COR-L47 (cell line): ENCODE results near the gene ZC3H12A.

ENCODE experiments used
- DNase-seq: peaks from one replicate; lab custom pipeline; 2025; lab: John Stamatoyannopoulos, UW

The ZC3H12A gene

DNA sequence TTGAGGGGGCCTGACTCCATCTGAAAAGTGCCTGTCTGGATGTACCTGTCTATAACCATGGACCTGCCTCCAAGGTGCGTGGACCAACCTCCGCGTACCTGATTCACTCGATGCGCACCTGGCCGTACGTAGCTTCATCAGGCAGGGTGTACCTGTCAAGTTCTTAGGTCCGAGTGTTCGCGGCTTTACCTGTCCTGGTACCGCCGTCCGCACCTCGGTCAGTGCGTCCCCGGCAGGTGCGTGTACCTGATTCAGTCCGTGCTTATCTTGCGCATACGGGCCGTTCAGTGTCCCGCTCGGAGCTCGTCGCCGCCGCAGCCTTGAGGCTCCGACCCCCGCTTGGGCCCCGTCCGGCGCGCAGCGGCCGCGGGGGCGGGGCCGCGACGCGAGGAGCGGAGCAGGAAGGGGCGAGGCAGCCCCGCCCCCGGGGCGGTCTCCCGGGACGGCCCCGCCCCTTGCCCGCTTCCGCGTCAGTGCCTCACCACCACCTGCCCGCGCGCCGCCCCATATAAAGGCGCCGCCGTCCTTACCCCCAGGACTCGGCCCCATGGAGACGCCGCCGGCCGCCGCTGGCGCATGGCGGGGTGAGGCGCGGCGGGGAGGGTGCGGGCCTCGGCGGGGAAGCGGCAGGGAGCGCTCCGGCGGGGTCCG lies at the start of gene ZC3H12A:
Gene ZC3H12A, plus strand, starts transcription at position 535 of the 651 bp plus-strand sequence. CDS start 917 bp downstream, outside the sequence.
- DNase-seq = peak; percentile 66

DNA sequence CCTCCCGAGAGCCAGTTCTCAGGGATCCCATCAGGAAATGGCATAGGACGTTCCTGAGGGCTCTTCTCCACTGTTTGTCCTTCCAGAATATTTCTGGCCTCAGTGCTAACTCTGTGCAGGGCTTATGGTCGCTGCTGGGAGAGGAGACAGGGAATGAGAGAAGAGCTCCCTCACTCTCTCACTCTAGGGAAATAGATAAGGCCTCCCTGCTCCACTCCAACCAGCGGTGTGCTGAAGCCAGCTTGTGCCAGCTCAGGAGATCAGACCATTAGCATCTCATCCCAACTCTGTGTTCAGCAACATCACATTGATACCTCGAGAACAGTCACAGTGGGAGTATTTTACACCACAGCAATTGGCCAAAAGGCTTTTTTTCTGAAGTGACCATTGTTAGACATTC lies 49.2 kb upstream of the ZC3H12A start:
- DNase-seq = peak; percentile 18

- no peak for DNase-seq
Observed at GRCh38 chr1:37429029-37429428, 45.4 kb upstream of the ZC3H12A start.

DNA sequence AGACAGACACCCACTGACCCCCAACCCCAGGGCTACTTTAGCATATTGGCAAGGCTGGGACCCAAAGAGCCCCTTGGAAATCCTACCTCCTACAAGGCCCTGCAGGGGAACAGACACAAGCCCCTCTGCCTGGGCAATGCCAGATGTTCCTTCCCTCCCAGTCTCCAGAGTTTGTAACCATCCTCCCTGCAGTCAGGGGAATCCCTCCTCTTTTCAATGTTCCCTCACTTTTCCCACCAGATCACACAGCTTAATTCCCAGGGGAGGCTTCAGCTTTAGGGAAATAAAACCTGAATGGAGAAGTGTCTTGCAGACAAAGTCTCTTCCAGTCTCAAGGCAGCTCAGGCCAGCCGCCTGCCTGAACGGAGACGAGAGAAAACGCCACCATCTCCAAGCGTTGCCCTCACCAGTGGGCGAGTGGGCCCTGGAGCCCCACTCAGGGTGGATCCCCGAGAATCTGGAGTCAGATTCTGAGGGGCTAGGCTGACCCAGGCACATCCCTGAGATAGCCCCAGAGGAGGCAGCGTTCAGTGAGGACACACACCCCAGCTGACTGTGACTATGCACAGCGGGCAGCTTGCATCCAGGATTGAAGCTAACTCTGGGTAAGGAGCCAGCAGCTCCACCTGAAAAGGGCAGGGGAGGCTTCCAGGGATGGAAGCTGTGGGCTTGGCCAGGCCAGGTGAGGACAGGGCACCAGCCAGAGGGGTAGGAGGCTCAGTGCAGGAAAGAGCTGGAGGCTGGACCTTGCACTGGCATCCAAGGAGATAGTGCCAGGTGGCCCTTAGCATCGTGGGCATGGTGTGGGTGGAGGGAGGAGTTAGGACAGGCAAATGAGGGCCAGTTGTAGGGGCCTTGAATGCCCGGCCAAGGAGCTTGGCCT lies 44.0 kb upstream of the ZC3H12A start:
- DNase-seq = no peak

DNA sequence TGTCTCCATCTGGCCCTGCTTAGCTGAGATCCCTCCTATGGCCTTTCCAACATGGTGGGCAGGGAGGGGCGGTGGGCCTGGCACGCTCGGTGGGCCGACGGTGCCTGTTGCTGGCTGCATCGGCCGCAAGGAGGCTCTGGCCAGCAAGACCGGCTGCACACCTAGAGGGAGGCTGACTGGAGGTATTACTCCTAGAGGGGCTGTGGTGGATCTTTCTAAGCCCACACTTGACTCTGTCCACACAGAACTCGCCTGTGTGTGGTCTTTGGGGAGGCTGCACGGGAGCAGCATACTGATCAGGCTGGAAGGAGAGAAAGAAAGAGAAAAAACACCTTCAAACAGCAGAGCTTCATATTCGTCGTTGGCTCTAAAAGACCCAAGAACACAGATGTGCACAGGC lies 41.7 kb upstream of the ZC3H12A start:
- no peak for DNase-seq

- DNase-seq = no peak
Observed at GRCh38 chr1:37433171-37433570, 41.2 kb upstream of the ZC3H12A start.

DNA sequence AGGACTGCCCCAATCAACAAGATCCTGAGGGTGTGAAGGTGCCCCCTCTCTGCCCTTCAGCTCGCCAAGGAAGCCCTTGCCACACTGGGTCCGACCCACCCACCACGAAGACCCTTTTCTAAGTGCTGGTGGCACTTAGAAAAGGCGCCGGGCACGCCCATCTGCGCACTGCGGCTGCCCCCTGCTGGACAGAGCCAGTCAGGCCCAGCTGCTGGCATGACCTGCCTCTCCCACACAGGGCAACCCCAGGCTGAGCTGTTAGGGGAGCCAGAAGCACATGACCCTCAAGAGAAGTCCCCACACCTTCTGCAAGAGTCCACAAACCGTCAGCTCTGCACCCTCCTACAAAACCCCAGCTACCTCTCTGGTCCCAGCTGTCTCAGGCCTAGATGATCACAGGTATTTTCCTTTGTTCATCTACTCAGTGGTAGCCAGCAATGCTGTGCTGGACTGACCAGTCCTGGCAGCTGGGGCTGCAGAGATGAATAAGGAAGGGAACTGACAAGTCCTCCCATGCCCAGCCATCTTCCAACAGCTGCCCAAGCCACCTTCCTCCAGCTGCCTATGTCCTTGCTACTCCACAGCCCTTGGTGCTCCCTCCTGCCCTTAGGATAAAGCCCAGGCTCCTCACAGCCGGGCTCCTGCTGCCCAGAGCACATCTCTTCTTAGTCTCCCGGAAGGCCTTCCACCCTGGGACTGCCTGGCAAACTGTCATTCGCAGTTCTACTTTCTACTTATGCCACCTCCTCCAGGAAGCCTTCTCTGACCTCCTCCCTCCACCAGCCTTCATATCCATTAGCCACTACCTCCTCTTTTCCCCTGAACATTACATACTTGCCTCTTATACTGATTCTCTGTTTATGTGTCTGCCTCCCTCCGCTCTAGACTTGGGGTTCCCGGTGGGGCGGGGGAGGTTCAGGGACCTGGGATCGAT lies 39.8 kb upstream of the ZC3H12A start:
- peak; percentile 54 for DNase-seq

DNA sequence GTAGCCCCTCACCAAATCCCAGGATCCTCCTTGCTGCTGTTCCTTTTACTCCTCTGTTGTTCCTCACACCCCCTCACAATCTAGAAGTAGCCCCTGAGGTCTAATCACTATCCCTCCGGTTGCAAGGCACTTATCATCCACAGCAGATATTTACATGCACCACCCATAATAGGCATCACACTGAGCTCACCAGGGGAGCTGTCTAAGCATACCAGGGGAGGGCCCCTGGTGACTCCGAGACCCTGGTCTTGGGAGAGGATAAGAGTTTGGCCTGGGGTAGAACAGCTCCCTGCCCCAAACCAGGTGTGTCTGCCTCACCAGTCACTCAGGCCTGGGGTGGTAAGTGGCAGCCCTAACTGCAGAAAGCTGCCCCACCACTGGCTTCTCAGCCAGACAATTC lies 37.3 kb upstream of the ZC3H12A start:
- peak; percentile 39 for DNase-seq

GRCh38 chr1:37438037-37438868 lies 36.1 kb upstream of the ZC3H12A start:
- no peak for DNase-seq

- DNase-seq = peak; percentile 91
Observed at GRCh38 chr1:37438869-37439343, 35.5 kb upstream of the ZC3H12A start.

DNA sequence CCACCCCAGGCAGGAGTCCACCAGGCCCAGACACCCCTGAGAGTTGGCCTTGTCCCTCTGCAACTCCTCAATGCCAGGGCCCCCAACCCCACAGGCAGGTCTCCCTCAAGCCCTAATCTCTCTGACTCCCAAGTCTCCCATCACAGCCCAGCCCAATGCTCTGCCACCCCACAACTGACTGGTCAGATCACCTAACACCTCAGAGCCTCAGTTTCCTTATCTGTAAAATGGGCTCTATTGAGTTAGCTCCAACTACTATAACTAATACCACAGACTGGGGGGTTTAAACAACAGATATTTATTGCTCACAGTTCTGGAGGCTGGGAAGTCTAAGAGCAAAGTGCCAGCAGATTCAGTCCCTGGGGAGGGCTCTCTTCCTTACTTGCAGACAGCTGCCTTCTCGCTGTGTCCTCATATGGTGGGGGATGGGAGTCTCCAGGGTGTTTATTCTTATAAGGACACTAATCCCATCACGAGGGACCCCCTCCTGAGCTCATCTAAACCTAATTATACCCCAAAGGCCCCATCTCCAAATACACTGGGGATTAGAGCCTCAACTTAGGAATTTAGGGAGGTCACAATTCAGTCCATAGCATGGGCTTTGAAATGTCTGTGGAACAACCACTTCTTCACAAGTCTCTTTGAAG lies 34.9 kb upstream of the ZC3H12A start:
- no peak for DNase-seq

GRCh38 chr1:37441490-37441889 lies 32.9 kb upstream of the ZC3H12A start:
- no peak for DNase-seq

GRCh38 chr1:37442139-37442538 lies 32.2 kb upstream of the ZC3H12A start:
- no peak for DNase-seq

DNA sequence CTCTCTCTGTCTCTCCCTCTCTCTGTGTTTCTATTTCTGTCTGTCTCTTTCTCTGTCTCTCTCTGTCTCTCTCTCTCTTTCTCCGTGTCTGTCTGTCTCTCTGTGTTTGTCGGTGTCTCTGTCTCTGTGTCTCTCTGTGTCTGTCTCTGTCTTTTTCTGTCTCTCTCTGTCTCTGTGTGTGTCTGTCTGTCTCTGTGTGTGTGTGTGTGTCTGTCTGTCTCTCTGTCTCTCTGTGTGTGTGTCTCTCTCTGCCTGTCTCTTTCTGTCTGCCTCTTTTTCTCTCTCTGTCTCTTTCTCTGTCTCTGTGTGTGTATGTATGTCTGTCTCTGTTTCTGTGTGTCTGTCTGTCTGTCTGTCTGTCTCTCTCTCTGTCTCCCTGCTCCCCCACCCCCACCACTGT lies 31.7 kb upstream of the ZC3H12A start:
- no peak for DNase-seq

GRCh38 chr1:37446874-37447273 lies 27.5 kb upstream of the ZC3H12A start:
- no peak for DNase-seq

GRCh38 chr1:37448185-37448584 lies 26.2 kb upstream of the ZC3H12A start:
- DNase-seq = no peak

- DNase-seq = peak; percentile 51
Observed at GRCh38 chr1:37448691-37449417, 25.5 kb upstream of the ZC3H12A start.

DNA sequence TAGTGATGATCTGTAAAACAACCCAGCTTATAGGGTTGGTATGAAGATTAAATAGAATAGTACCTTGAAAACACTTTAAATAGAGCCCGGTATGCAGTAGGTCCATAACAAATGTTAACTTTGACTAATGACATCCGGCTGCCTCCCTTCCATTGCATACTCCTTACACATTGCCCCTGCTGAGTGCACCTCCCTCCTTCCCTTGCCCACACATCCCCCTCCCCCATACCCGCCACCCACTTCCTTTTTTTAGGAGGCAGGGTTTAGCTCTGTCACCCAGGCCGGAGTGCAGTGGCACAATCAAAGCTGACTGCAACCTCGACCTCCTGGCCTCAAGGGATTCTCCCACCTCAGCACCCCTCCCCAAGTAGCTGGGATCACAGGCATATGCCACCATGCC lies 24.4 kb upstream of the ZC3H12A start:
- no peak for DNase-seq

DNA sequence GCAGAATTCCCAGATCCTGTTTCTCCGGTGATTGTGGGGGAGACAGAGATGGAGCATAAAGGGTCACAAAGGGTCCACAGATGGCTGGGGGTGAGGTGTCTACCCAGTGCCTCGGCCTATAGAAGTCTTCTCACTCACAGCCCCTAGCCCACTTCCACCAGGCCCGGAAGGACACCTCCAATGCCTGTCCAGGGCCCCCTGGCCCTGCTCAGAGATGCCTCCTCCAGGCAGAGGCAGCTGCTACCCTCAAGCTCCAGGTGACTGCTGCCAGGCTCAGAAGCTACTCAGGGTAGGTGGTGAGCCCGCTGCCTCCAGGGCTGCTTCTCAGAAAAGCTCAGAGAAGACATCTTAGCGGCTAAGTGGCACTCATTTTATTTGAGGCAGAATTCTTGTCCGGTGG lies 22.0 kb upstream of the ZC3H12A start:
- no peak for DNase-seq

GRCh38 chr1:37453647-37454046 lies 20.7 kb upstream of the ZC3H12A start:
- DNase-seq = no peak
